Stimulated activated CD4-positive, alpha-beta T cell treated with anti-CD3 and anti-CD28 coated beads, Interleukin-15, amount 100 ng/mL, for 1 hour (primary cell): Measurements from ENCODE around the gene MEMO1.

Source experiments
- DNase-seq, 2 donors: peaks; one replicate each; pipeline ENCODE4 v3.0.0-alpha.2; 2020; ENCODE audit warnings: low read depth in 1 of 2, low spot score in 1 of 2

Gene MEMO1

DNA sequence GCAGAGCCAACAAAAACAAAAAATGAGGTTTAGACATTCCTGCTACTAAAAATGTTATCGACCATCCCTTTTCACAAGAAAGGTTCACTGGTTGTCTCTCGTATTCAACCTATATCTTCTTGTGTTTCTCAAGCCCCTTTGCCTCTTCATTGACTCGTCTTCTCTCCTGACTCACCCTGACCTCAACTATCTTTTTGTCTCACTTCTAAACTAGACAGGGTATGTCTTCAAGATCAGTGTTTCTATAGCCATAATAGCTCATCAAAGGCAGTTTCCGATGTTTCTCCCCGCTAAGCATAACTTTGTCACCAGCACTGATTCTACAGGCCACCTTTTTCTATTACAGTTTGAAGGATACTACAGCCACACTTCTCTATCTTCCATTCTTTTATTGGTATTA lies 178.4 kb downstream of the MEMO1 start:
- no peak for DNase-seq

- DNase-seq: no peak
Observed at GRCh38 chr2:31831585-31831984, 179.2 kb downstream of the MEMO1 start.

DNA sequence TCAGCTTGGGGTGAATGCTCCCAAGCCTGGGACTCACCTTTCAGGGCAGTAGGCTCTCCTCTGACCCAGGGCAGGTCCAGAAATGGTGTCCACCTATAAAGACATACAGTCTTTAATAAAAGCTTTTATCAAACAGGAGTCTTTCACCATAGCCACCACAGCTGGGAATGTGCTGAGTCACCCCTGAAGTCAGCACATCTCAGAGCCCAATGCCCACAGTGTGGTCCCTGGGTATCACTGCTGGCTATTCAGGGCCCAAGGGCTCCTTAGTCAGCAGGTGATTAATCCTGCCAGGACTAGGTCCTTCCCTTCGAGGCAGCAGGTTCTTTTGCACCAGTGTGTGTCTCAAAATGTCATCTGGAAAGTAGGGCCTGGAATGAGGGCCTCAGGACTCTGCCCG lies 181.9 kb downstream of the MEMO1 start:
- DNase-seq: no peak

DNA sequence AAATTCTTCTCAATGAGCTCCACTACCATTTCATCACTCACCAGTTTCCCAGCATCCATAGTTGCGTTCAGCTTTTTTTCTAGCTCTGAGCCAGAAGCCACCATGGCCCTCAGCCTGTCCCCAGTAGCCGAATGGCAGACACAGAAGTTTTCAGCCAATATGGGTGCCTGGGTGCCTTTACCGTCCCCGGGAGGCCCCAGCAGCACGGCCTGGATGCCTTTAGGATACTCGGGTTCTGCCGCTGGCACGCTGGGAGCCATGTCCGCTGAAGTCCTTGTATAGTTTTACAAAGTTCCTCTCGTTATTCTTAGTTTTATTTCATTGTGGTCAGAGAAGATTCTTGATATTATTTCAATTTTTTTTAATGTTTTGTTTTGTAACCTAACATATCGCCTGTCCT lies 187.2 kb downstream of the MEMO1 start:
- DNase-seq: no peak

GRCh38 chr2:31822587-31822986 lies 188.2 kb downstream of the MEMO1 start:
- DNase-seq: no peak
